T-cell (primary cell): ENCODE data around the gene GOLIM4. TPM values are rescaled to one million over a fixed set of nuclear protein-coding genes. Genes with fewer than 3 reads are reported as not detected.

Experiments used
- ATAC-seq, 4 experiments: fragments of 200-7000 bp in 3 of 4; fragments of 150-1000 bp in 1 of 4; cut with Tn5 transposase; replicated peaks in 1 of 4; 1 replicate in 3 of 4; 2 replicates in 1 of 4; pipeline ENCODE4 v1.10.0; 2021; ENCODE audit warnings: moderate library complexity in 3 of 4, mild to moderate bottlenecking in 2 of 4, moderate number of reproducible peaks in 1 of 4
- CTCF ChIA-PET, 2 donors: fragments of 300-600 bp; sonication (Branson Sonifier 250); formaldehyde crosslinking; loops; one replicate each; lab custom pipeline; 2022; ENCODE audit warnings: antibody characterized with exemption in 2 of 2; lab: Charles Lee
- POLR2A ChIA-PET, 2 donors: fragments of 300-600 bp; sonication (Branson Sonifier 250); formaldehyde crosslinking; loops; one replicate each; lab custom pipeline; 2022; ENCODE audit warnings: antibody characterized with exemption in 2 of 2; lab: Charles Lee
- DNase-seq, 35 experiments: peaks; one replicate each; pipeline versions ENCODE4 v3.0.0 to v3.0.0-alpha.2; 2013 to 2023
- H3K27ac ChIP-seq: one replicate; pipeline ENCODE4 v1.5.1; 2013; ENCODE audit warnings: low read length
- H3K27me3 ChIP-seq, 2 experiments: replicated peaks in 1 of 2; 1 replicate in 1 of 2; 2 replicates in 1 of 2; pipeline versions ENCODE4 v1.6.1 to v1.7.0; 2013; ENCODE audit warnings: low read length in 1 of 2, mixed read lengths in 1 of 2; ENCODE audit not compliant: control insufficient read depth in 2 of 2, insufficient read depth in 2 of 2; ENCODE audit errors: extremely low read depth in 1 of 2
- H3K36me3 ChIP-seq, 2 donors: 1 replicate in 1 of 2; 2 replicates in 1 of 2; pipeline versions ENCODE4 v1.6.1 to v1.7.0; 2013; ENCODE audit warnings: low read length in 1 of 2; ENCODE audit not compliant: control insufficient read depth in 2 of 2, insufficient read depth in 1 of 2; ENCODE audit errors: extremely low read depth in 1 of 2
- H3K4me1 ChIP-seq, 2 experiments: 1 replicate in 1 of 2; 2 replicates in 1 of 2; pipeline versions ENCODE4 v1.6.1 to v1.7.0; 2013; ENCODE audit warnings: low read length in 2 of 2, mixed read lengths in 1 of 2; ENCODE audit not compliant: insufficient read depth in 2 of 2, control insufficient read depth in 1 of 2; ENCODE audit errors: extremely low read depth in 1 of 2
- H3K4me3 ChIP-seq, 2 donors: 1 replicate in 1 of 2; 2 replicates in 1 of 2; pipeline versions ENCODE4 v1.5.1 to v1.7.0; 2013; ENCODE audit warnings: mild to moderate bottlenecking in 2 of 2, low read length in 1 of 2, moderate library complexity in 1 of 2; ENCODE audit not compliant: control insufficient read depth in 1 of 2; ENCODE audit errors: extremely low read depth in 1 of 2
- H3K9me3 ChIP-seq: 2 replicates; pipeline ENCODE4 v1.7.0; 2013
- H3K27ac Mint-ChIP-seq, 2 donors: one replicate each; pipeline ENCODE4 v1.8.0; 2020 to 2021; ENCODE audit warnings: mild to moderate bottlenecking in 2 of 2, mixed read lengths in 2 of 2
- H3K27me3 Mint-ChIP-seq, 2 donors: one replicate each; pipeline ENCODE4 v1.8.0; 2021 to 2022; ENCODE audit warnings: mixed read lengths in 2 of 2
- H3K36me3 Mint-ChIP-seq: one replicate; pipeline ENCODE4 v1.8.0; 2021; ENCODE audit warnings: mixed read lengths
- H3K4me1 Mint-ChIP-seq, 3 donors: one replicate each; pipeline ENCODE4 v1.8.0; 2020 to 2022; ENCODE audit warnings: mixed read lengths in 3 of 3, mild to moderate bottlenecking in 1 of 3
- H3K4me3 Mint-ChIP-seq, 3 donors: one replicate each; pipeline ENCODE4 v1.8.0; 2020 to 2022; ENCODE audit warnings: mild to moderate bottlenecking in 3 of 3, mixed read lengths in 3 of 3, moderate library complexity in 3 of 3
- H3K9me3 Mint-ChIP-seq, 3 donors: one replicate each; pipeline ENCODE4 v1.8.0; 2020 to 2022; ENCODE audit warnings: mixed read lengths in 3 of 3
- WGBS: methylation state at CpG from one replicate; pipeline ENCODE4 v1.1.5; 2013; ENCODE audit warnings: missing lambda C conversion rate; ENCODE audit not compliant: insufficient coverage; 5-methylcytosine and 5-hydroxymethylcytosine counted together
- total RNA-seq, 35 experiments: library from RNA in 6 of 35; stranded (reverse) in 6 of 35; fragments of 120-200 nt in 1 of 35; gene quantifications; one replicate each; pipeline versions ENCODE4 v1.2.1 to v1.2.4 and lab custom pipeline; 2013 to 2026

GOLIM4 gene
- total RNA-seq, 5 donors from 2014 or later (not counting 1 experiment from before 2014, with no cell fraction given) = 0.49 to 1.5 (median 0.96) TPM

DNA sequence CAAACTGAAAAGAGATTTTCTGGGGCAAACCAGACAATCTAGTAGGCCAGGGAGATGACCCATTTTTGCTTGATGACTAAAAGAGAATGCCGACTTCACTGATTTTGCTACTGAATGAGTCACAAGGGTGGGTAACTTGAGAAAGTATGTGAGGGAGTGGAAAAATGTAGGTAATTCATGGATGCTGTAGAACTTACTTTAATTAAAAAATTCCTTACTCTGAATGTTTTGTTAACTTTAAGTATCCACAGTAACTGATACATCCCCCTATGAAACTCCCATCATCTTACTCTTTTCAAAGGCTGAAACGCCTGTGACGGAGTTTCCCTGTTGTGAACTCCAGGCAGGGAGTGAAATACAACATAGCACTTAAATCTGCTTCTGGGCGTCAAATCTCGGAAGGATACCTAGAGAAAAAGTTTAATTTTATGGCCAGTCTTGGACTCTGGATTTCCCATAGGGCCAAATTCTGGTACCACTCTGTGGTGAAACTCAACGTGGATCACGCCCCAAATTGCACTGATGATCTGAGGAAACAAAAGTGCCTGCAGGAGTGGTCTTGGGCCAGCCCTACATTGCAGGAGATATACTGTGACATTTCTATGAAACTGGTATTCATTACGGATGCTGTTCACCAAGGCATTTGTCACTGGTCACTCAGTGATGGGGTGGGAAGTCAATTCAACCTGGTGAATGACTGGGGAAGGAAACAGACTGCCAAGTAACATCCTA is 24.0 kb downstream of the GOLIM4 start:
- Histone ChIP-seq H3K27me3 (no peaks in the 10 kb centered on the region), H3K27ac (no peak overlapping the region), H3K4me3 (no peak overlapping the region), H3K4me1 (no peaks in the 10 kb centered on the region), H3K9me3 (no peaks in the 10 kb centered on the region), H3K36me3 (no peaks in the 10 kb centered on the region)
- DNase-seq (no peak), ATAC-seq (no peak)
- Mint-ChIP-seq H3K27ac (no peak overlapping the region), H3K4me1 (no peaks in the 10 kb centered on the region), H3K27me3 (no peaks in the 10 kb centered on the region), H3K9me3 (no peaks in the 10 kb centered on the region), H3K36me3 (no peaks in the 10 kb centered on the region), H3K4me3 (no peak overlapping the region)
- CTCF ChIA-PET = no interaction called here
- POLR2A ChIA-PET = interaction anchor here in 1 of 2 donors (0.7 kb wide), 1 partner anchor 868 kb away, joined by 5 read pairs; no protein-coding TSS in a partner anchor
- 79% methylated on average over 4 of the region's 8 CpGs for WGBS

DNA sequence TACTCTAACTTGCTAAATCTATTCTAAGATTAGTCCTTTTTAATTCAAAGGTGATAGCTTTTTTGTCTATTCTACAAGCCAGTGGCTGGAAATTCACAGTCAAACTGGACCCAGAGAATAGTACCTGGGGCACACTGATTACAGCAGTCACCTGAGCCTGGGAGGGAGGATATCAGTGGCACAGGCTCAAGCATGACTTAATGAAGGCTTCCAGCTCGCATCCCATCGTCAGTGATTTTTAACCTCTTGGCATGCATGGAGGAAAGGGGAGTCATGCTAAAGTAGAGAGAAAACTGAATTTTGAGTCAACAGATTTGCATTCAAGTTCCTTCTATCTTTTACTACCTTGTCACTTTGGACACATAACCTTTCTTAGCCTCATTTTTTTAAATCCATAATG is 24.8 kb downstream of the GOLIM4 start:
- no peak overlapping the region for H3K4me3 Mint-ChIP-seq
- POLR2A ChIA-PET = no interaction called here
- no peaks in the 10 kb centered on the region for H3K36me3 Mint-ChIP-seq
- Histone ChIP-seq H3K36me3 (no peaks in the 10 kb centered on the region), H3K27me3 (no peaks in the 10 kb centered on the region), H3K4me3 (no peak overlapping the region), H3K9me3 (no peaks in the 10 kb centered on the region), H3K4me1 (no peaks in the 10 kb centered on the region), H3K27ac (no peak overlapping the region)
- H3K4me1 Mint-ChIP-seq = no peaks in the 10 kb centered on the region
- CTCF ChIA-PET = no interaction called here
- no peaks in the 10 kb centered on the region for H3K9me3 Mint-ChIP-seq
- H3K27me3 Mint-ChIP-seq = no peaks in the 10 kb centered on the region
- no peak overlapping the region for H3K27ac Mint-ChIP-seq
- no peak for ATAC-seq
- DNase-seq = no peak
- WGBS = no CpG with 5 or more reads among the region's 2 CpGs

DNA sequence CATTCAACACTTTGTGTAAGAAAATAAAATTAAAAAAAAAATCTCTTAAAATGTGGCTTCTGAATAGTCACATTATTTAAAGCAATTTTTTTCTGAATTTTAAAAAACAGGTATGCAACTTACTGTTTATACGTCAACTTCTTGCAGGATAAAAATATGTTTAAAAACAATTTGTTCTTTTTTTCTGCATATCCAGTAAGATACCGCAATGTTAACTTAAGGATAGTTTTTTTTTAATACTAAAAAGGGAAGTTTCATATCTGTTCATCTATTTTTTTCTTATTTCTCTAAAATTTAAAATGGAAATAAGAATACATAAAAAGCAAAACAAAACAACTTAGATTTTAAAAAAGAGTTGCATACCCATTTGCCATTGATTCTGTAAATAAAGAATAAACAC is 27.4 kb downstream of the GOLIM4 start:
- no peaks in the 10 kb centered on the region for H3K27me3 Mint-ChIP-seq
- CTCF ChIA-PET = no interaction called here
- H3K9me3 ChIP-seq = no peaks in the 10 kb centered on the region
- POLR2A ChIA-PET = no interaction called here
- H3K4me1 Mint-ChIP-seq = no peaks in the 10 kb centered on the region
- H3K36me3 Mint-ChIP-seq = no peaks in the 10 kb centered on the region
- no peak for DNase-seq
- H3K27me3 ChIP-seq = no peaks in the 10 kb centered on the region
- no peak for ATAC-seq
- H3K36me3 ChIP-seq = no peaks in the 10 kb centered on the region
- H3K9me3 Mint-ChIP-seq = no peaks in the 10 kb centered on the region
- H3K4me1 ChIP-seq = no peaks in the 10 kb centered on the region
- no peak overlapping the region for H3K4me3 Mint-ChIP-seq
- no peak overlapping the region for H3K27ac Mint-ChIP-seq
- H3K4me3 ChIP-seq = no peak overlapping the region
- no CpG with 5 or more reads among the region's 2 CpGs for WGBS
- H3K27ac ChIP-seq = no peak overlapping the region

DNA sequence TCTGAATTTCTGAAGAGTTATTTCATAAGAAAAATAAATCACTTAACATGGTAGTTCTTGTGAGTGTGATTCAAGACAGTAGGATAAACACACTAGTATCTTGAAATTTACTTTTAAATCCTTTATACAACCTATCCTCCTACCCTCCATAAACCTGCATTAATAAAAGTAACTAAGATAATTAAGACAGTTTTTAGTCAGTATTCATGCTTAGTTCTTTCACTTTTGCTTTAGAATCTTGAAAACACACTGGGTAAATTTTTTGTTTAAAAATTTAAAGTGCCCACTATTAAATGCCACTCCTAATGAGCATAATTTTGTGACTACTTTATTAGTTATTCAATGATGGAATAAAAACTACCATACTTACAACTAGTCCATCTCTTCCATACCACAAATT is 28.8 kb downstream of the GOLIM4 start:
- H3K4me1 Mint-ChIP-seq = no peaks in the 10 kb centered on the region
- ChIA-PET CTCF (no interaction called here), POLR2A (no interaction called here)
- H3K27ac ChIP-seq = no peak overlapping the region
- no peak overlapping the region for H3K27ac Mint-ChIP-seq
- H3K9me3 ChIP-seq = no peaks in the 10 kb centered on the region
- no peaks in the 10 kb centered on the region for H3K36me3 ChIP-seq
- no peak overlapping the region for H3K4me3 Mint-ChIP-seq
- H3K27me3 ChIP-seq = no peaks in the 10 kb centered on the region
- H3K9me3 Mint-ChIP-seq = no peaks in the 10 kb centered on the region
- no peaks in the 10 kb centered on the region for H3K27me3 Mint-ChIP-seq
- ATAC-seq = no peak
- no peaks in the 10 kb centered on the region for H3K4me1 ChIP-seq
- no peak overlapping the region for H3K4me3 ChIP-seq
- DNase-seq = no peak
- H3K36me3 Mint-ChIP-seq = no peaks in the 10 kb centered on the region

DNA sequence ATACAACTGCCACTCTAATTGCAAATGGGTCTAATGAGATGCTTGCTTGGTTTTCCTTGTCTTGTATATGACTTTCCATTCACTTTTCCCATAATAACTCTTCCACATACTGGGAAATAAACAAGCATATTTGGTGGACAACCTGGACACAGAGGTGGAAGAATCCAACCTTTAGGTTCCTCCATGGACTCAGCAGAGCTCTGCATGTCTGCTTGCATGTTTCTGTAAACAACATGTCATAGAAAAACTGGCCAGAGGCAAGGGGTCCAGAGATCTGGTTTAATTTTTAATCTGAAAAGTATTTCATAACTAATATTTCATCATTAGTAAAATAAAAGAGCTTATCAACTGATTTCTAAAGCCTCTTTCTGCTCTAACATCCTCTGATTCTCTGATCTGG is 30.2 kb downstream of the GOLIM4 start:
- no peak for DNase-seq
- H3K9me3 Mint-ChIP-seq = no peaks in the 10 kb centered on the region
- Histone ChIP-seq H3K9me3 (no peaks in the 10 kb centered on the region), H3K4me3 (no peak overlapping the region), H3K4me1 (no peaks in the 10 kb centered on the region), H3K36me3 (no peaks in the 10 kb centered on the region), H3K27ac (no peak overlapping the region), H3K27me3 (no peaks in the 10 kb centered on the region)
- H3K27ac Mint-ChIP-seq = no peak overlapping the region
- peaks cover 0 to 6% (median 0%) of the 10 kb centered on the region in 3 donors for H3K4me1 Mint-ChIP-seq
- ATAC-seq = no peak
- H3K27me3 Mint-ChIP-seq = no peaks in the 10 kb centered on the region
- ChIA-PET CTCF (no interaction called here), POLR2A (no interaction called here)
- no peaks in the 10 kb centered on the region for H3K36me3 Mint-ChIP-seq
- no peak overlapping the region for H3K4me3 Mint-ChIP-seq

DNA sequence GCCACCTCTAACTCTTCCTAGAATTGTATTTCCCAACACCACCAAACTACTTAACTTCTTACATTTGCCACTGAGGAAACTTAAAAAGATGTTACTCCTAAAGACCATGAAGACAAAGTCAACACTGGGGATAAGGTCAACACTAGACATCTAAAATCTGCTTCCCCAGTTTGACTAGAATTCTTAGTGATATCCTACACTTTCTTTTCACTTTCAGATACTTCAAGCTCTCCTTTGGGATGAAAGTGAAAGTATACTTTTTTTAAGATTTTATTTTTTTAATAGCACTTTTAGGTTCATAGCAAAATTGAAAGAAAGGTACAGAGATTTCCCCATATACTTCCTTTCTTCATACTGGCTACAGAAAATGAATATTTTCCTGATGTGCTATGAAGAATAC is 32.6 kb downstream of the GOLIM4 start:
- H3K36me3 ChIP-seq = no peaks in the 10 kb centered on the region
- Mint-ChIP-seq H3K4me1 (peaks cover 0 to 6% (median 0%) of the 10 kb centered on the region in 3 donors), H3K27ac (no peak overlapping the region), H3K27me3 (peaks cover 0 to 4% of the 10 kb centered on the region in 2 donors), H3K9me3 (no peaks in the 10 kb centered on the region), H3K36me3 (no peaks in the 10 kb centered on the region), H3K4me3 (no peak overlapping the region)
- DNase-seq = no peak
- ATAC-seq = no peak
- POLR2A ChIA-PET = no interaction called here
- no peaks in the 10 kb centered on the region for H3K27me3 ChIP-seq
- H3K4me1 ChIP-seq = no peaks in the 10 kb centered on the region
- H3K4me3 ChIP-seq = no peak overlapping the region
- H3K9me3 ChIP-seq = no peaks in the 10 kb centered on the region
- no peak overlapping the region for H3K27ac ChIP-seq
- CTCF ChIA-PET = no interaction called here

DNA sequence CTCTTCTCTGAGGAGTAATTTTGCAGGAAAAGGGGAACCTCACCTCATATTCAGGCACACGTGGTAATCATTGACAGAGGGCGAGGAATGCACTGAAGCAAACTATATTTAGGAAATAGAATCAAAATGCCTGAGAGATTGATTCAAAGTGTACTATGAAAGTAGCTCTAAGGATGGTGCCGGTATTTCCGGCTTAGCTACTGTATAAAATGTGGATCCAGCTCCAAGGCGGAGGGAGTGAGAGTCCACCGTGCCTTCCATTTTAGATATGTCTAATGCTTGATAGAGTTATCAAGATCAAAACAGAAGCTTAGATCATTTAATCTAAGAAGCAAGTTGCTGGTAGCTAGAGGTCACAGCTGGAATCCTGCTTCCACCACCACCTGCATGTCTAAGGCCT is 33.0 kb downstream of the GOLIM4 start:
- Mint-ChIP-seq H3K36me3 (no peaks in the 10 kb centered on the region), H3K27ac (no peak overlapping the region), H3K4me3 (no peak overlapping the region), H3K9me3 (no peaks in the 10 kb centered on the region), H3K27me3 (peaks cover 0 to 4% of the 10 kb centered on the region in 2 donors), H3K4me1 (peaks cover 0 to 6% (median 0%) of the 10 kb centered on the region in 3 donors)
- 100% methylated on average over 1 of the region's 6 CpGs for WGBS
- no peaks in the 10 kb centered on the region for H3K27me3 ChIP-seq
- no peaks in the 10 kb centered on the region for H3K9me3 ChIP-seq
- no peak for ATAC-seq
- H3K4me1 ChIP-seq = no peaks in the 10 kb centered on the region
- no peaks in the 10 kb centered on the region for H3K36me3 ChIP-seq
- CTCF ChIA-PET = no interaction called here
- no peak overlapping the region for H3K4me3 ChIP-seq
- H3K27ac ChIP-seq = no peak overlapping the region
- POLR2A ChIA-PET = interaction anchor here in 1 of 2 donors (0.7 kb wide), 1 partner anchor 10 kb away, joined by 11 read pairs; no protein-coding TSS in a partner anchor
- no peak for DNase-seq
